Hematopoietic multipotent progenitor cell treated with erythropoietin and hydrocortisone succinate and interleukin-3 and kit ligand, for 17 days (in vitro differentiated cells): ENCODE data around the gene ELOVL1.

ENCODE experiments used
- DNase-seq: peaks from one replicate; pipeline ENCODE4 v3.0.0-alpha.2; 2015; ENCODE audit warnings: low spot score

Gene ELOVL1

DNA sequence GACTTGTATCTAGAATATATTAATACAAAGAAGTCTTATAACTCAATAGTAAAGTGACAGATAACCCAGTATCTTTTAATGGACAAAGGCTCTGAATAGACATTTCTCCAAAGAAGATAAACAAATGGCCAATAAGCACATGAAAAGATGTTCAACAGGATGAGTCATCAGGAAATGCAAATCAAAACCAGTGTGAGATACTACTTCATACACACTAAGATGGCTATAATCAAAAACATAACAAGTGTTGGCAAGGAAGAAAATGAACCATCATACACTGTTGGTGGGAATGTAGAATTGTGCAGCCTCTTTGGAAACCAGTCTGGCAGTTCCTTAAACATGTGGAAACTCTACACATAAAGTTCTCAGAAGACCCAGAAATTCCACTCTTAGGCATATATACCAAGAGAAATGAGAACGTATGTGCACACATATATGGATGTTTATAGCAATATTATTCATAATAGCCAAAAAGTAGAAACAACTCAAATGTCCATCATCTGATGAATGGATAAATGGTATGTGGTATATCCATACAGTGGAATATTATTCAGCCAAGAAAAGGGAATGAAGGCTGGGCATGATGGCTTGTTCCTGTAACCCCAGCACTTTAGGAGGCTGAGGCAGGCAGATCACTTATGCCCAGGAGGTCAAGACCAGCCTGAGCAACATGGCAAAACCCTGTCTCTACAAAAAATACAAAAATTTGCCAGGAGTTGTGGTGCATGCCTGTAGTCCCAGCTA, 40.1 kb downstream of the ELOVL1 start:
- no peak for DNase-seq

DNA sequence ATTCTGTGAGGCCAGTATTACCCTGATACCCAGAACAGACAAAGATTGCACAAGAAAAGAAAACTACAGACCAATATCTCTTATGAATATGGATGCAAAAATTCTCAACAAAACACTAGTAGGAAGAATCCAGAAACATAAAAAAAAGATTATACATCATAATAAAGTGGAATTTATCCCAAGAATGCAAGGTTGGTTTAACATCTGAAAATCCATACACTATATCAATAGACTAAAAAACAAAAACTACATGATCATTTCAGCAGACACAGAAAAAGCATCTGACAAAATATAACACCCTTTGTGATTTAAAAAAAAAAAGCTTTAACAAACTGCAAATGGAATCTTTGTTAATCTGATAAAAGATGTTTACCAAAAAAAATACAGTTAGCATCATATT, 42.4 kb downstream of the ELOVL1 start:
- no peak for DNase-seq

DNA sequence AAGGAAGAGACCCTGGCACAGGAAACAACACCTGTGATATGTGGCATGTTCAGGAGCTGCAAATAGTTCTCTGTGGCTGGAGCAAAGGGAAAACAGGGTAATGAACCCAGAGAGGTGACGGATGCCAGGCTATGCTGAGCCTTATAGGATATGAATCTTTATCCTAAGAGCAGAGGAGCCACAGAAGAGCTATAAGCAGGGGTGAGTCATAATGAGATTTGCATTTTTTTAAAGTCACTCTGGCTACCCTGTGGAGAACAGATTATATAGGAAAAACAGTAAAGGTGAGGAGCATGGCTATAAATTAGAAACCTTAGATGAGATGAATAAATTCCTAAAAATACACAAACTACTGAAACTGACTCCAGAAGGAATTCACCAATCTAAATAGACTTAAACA, 43.0 kb downstream of the ELOVL1 start:
- DNase-seq: no peak

DNA sequence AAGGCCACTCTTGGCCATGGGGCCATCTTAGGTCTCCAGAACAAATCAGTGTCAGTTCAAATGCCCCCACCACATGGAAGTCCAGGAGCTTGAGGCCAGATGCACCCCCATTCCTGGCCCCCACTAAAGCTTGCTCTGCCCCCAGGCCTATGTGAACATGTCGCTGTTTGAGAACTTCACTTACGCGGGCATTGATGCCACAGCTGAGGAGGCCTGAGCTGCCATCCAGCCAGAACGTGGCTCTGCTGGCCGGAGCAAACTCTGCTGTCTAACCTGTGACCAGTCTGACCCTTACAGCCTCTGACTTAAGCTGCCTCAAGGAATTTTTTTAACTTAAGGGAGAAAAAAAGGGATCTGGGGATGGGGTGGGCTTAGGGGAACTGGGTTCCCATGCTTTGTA, 45.3 kb downstream of the ELOVL1 start:
- no peak for DNase-seq

DNA sequence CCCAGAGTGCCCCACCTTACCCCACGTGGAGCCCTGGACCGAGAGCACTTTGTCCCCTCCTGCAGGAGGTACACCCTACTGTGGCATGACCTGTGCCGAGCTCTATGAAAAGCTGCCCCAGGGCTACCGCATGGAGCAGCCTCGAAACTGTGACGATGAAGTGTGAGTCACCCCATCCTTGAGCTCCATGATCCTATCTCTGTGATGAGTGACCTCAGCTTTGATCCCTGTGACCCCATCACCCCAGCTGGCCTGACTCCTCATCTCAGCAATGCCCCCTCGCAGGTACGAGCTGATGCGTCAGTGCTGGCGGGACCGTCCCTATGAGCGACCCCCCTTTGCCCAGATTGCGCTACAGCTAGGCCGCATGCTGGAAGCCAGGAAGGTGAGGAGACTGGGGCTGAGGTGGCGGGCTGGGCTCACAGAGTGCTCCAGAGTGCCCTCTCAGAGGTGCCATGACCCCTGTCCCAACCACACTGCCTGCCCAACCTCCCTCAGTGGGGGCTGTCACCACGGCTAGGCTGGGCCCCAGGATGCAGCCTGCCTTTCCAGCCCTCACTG, 46.4 kb downstream of the ELOVL1 start:
- DNase-seq: no peak

DNA sequence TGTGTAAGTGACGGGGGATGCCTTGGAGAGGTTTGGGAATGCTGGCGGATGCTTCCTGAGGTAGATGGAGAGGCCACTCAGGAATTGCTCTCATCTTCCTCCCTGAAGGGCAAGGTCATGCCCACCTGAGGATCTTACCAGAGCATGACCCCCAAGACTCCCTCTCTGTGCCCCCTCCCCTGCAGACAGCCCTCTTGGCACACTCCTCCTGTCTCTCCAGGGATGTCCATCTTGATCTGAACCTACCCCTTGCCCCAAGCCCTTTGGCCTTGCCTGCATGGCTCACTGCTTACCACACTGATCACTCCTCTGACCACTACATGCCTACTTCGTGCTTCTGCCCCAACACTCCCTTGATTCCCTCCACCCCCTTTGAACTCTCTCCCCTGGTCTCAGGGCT, 48.0 kb downstream of the ELOVL1 start:
- no peak for DNase-seq

DNA sequence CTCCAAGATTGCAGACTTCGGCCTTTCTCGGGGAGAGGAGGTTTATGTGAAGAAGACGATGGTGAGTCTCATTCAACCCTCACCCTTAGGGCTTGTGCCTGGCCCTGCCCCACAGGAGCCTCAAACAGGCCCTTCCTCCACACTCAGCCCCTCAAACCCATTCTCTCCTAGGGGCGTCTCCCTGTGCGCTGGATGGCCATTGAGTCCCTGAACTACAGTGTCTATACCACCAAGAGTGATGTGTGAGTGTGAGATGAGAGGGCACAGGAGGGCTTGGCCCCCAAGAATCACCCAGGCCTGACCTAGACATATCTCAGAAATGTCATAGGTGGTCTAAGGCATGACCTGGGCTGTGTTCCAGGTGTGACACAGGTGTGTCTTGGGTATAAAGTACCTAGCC, 48.5 kb downstream of the ELOVL1 start:
- no peak for DNase-seq

DNA sequence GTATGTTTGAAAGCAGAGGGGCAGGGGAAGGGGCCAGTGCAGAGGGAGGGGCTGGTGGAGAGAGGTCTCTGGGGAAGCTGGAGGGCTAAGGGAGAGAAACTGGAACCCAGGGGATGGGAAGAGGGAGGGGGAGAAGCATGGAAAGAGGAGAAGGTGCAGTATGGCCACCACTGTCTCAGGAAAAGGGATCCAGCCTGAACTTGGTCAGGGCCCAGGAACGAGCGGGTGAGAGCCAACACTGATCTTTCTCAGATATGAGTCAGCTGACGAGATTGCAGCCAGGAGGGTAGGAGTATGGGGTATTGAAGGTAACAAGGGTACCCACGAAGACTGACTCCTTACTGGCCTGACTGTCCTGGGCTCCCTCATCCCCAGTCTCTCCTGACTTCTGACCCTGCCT, 49.0 kb downstream of the ELOVL1 start:
- no peak for DNase-seq

DNA sequence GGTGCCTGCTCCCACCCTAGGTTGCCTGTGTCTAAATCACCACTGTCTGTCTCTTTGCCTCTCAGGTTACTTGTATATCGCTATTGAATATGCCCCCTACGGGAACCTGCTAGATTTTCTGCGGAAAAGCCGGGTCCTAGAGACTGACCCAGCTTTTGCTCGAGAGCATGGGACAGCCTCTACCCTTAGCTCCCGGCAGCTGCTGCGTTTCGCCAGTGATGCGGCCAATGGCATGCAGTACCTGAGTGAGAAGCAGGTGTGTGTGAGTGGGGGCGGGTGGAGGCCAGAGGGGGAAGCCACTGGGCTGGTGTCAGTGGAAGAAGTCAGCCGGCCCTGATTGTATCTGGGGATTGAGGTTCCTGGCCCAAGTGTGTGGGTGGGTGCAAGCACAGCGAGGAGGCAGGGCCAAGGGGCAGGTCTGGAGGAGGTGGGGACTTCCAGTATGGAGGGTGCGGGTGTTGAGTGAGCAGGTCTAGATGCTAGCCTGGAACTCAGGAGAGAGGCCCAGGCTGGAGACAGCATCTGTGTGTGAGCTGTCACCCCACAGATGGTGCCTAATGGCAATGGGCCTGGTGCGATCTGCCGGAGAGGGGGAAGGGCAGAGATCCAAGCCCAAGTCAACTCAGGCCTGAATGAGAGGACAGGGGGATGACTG, 49.9 kb downstream of the ELOVL1 start:
- no peak for DNase-seq

DNA sequence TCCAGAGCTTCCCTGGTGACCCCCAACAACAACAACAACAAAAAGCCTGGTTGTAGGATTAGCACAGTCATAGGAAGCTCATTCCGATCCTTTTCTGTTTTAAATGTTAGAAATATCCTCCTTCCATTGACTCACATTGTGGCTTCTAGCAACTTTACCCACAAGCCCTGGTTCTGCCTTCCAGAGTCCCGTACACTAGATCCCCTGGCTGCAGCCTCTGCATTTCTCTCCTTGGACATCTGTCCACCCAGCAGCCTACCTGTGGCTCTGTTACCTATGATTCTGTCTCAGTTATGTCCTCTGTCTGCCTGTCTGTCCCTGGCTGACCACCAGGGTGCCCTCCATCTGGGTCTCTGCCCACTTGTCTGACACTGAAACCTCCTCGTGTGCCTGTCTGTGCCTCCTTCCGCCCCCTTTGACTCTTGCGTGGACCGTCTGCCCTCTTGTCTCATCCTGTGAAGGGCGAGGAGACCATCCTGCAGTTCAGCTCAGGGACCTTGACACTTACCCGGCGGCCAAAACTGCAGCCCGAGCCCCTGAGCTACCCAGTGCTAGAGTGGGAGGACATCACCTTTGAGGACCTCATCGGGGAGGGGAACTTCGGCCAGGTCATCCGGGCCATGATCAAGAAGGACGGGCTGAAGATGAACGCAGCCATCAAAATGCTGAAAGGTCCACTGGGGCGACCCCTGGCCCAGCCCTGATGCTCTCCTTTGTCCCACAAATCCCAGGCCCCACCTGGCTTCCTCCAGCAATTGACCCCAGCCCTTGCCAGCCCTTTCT, 50.9 kb downstream of the ELOVL1 start:
- DNase-seq: no peak

DNA sequence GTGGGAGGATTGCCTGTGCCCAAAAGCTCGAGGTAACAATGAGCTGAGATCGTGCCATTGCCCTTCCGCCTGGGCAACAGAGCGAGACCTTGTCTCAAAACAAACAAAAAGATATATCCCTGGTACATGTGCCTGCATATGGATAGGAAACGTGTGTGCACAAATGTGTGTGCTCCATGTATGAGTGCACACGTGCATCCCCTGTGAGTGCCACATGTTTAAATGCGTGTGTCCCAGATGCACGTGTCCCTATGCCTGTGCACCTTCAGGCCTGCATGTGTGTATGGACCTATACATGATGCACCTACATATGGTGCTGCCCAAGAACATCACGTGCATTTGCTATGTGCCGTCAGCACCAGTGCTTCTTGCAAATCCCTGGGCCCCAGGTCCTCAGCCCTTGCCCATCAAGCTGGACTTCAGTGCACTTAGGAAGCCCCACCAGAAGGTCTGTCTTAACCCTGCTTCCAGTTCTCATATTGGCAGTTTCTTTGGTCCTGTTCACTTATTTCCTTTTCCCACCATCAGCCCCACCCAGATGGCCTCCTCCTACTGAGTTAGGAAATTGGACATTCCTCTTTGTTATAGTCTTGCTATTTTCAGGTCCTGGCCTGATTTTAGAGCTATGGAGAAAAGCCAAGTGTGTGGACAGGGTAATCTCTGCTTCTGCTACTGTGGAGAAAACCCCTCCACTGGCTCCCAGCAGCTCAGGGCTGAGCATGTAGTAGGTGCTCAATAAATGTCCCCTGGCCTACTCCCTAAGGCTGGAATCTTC, 51.7 kb downstream of the ELOVL1 start:
- no peak for DNase-seq

DNA sequence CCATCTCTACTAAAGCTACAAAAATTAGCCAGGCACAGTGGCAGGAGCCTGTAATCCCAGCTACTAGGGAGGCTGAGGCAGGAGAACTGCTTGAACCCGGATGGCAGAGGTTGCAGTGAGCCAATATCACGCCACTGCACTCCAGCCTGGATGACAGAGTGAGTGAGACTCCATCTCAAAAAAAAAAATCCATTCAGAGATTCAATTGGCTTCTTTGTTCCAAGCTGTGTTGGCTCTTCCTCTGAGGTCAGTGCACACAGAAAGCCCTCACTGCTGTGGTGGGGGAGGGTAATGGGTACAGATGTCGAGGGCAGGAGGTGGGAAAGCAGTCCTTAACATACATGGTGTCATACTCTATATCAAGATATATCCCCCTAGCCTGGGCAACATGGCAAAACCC, 52.3 kb downstream of the ELOVL1 start:
- DNase-seq: no peak

DNA sequence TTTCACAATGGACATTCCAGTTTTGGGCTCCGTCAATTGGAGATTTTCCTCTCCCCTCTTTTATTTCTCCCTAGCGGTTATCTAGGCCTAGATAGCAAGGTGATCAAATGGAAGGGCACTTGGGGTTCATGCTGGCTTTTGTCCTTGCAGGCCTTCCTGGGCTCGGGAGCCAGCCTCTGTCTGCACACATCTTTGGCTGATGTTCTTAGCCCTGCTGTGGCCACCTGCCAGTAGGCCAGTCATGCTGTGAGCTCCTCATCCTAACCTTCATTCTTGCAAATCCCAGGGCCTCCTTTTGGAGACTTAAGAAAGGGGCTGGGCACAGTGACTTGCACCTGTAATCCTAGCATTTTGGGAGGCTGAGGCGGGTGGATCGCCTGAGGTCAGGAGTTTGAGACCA, 53.6 kb downstream of the ELOVL1 start:
- DNase-seq: no peak

DNA sequence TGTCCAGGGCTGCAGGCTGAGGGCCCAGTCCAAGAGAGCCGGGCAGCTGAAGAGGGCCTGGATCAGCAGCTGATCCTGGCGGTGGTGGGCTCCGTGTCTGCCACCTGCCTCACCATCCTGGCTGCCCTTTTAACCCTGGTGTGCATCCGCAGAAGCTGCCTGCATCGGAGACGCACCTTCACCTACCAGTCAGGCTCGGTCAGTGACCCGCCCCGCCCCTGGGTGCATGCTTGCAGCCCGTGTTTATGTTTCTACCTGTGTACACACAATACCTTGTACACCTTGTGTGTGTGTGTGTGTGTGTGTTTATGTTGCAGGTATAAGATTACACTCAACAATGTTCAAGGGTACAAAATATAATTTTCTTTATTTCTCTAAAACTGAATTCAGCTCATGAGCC, 54.0 kb downstream of the ELOVL1 start:
- no peak for DNase-seq
